WI38 (cell line): ENCODE data around the gene CAPS.

Experiments
- H3K4me3 ChIP-seq: 2 replicates; pipeline ENCODE4 v1.5.1; 2011; ENCODE audit warnings: low read depth, mild to moderate bottlenecking, control low read depth, low read length
- CTCF ChIP-seq: IDR thresholded peaks from 2 replicates; pipeline ENCODE4 v1.5.1; 2012; ENCODE audit warnings: low read depth, mild to moderate bottlenecking, control low read depth, low read length

CAPS gene

GRCh38 chr19:5907241-5907640, 6.8 kb upstream of the CAPS start:
- TF ChIP-seq CTCF, result no peak
- no peak overlapping the region for H3K4me3 ChIP-seq

- H3K4me3 ChIP-seq, result no peak overlapping the region
- no peak for TF ChIP-seq CTCF
These were observed 5.1 kb upstream of the CAPS start for GRCh38 chr19:5908773-5909442.

- no peak for TF ChIP-seq CTCF
These were observed 3.5 kb upstream of the CAPS start for GRCh38 chr19:5910638-5910907.

GRCh38 chr19:5911366-5911765, 2.7 kb upstream of the CAPS start:
- no peak overlapping the region for H3K4me3 ChIP-seq
- no peak for TF ChIP-seq CTCF

More at GRCh38 chr19:5910638-5910907, 3.5 kb upstream of the CAPS start:
- H3K4me3 ChIP-seq, result no peak overlapping the region

GRCh38 chr19:5914358-5914774, 312 bp downstream of the CAPS start:
- no peak for TF ChIP-seq CTCF
- no peak overlapping the region for H3K4me3 ChIP-seq

- no peak for TF ChIP-seq CTCF
- H3K4me3 ChIP-seq, result no peak overlapping the region
These were observed 1.1 kb downstream of the CAPS start for GRCh38 chr19:5914946-5915781.

- TF ChIP-seq CTCF, result no peak
- H3K4me3 ChIP-seq, result no peak overlapping the region
These were observed 1.7 kb downstream of the CAPS start for GRCh38 chr19:5915782-5916165.
